GM21717 (cell line): ENCODE measurements around the gene TFDP2.
"Not testable (repeated sequence)": the region's sequence is repeated elsewhere in the genome, so short reads cannot be mapped to it uniquely, and the experiment has no call there.

Experiments
- ATAC-seq: cut with Tn5 transposase; IDR thresholded peaks from one replicate; pipeline ENCODE4 v1.9.1; 2021; ENCODE audit warnings: mild to moderate bottlenecking, moderate library complexity; ENCODE audit not compliant: unreplicated experiment

Gene TFDP2

GRCh38 chr3:142075656-142076055 lies 73.7 kb downstream of the TFDP2 start:
- not testable (repeated sequence) for ATAC-seq

GRCh38 chr3:142072816-142073215 lies 76.5 kb downstream of the TFDP2 start:
- no peak for ATAC-seq

- no peak for ATAC-seq
These were observed 83.4 kb downstream of the TFDP2 start for GRCh38 chr3:142065932-142066331.

GRCh38 chr3:142065344-142065743 lies 84.0 kb downstream of the TFDP2 start:
- no peak for ATAC-seq

- no peak for ATAC-seq
These were observed 84.9 kb downstream of the TFDP2 start for GRCh38 chr3:142064454-142064853.

GRCh38 chr3:142057331-142057725 lies 92.0 kb downstream of the TFDP2 start:
- no peak for ATAC-seq

- no peak for ATAC-seq
These were observed 92.6 kb downstream of the TFDP2 start for GRCh38 chr3:142056656-142057330.

GRCh38 chr3:142053835-142054234 lies 95.5 kb downstream of the TFDP2 start:
- ATAC-seq: no peak

GRCh38 chr3:142053244-142053643 lies 96.1 kb downstream of the TFDP2 start:
- no peak for ATAC-seq

- no peak for ATAC-seq
These were observed 98.0 kb downstream of the TFDP2 start for GRCh38 chr3:142051351-142051750.

- no peak for ATAC-seq
These were observed 102.3 kb downstream of the TFDP2 start for GRCh38 chr3:142047021-142047369.

- ATAC-seq: no peak
These were observed 102.9 kb downstream of the TFDP2 start for GRCh38 chr3:142046320-142047020.

GRCh38 chr3:142040941-142041491 lies 108.3 kb downstream of the TFDP2 start:
- ATAC-seq: no peak

GRCh38 chr3:142035308-142035922 lies 113.9 kb downstream of the TFDP2 start:
- ATAC-seq: no peak

GRCh38 chr3:142033292-142033691 lies 116.1 kb downstream of the TFDP2 start:
- ATAC-seq: no peak

GRCh38 chr3:142031575-142031974 lies 117.8 kb downstream of the TFDP2 start:
- ATAC-seq: no peak

- no peak for ATAC-seq
These were observed 119.6 kb downstream of the TFDP2 start for GRCh38 chr3:142029791-142030190.

GRCh38 chr3:142029052-142029642 lies 120.2 kb downstream of the TFDP2 start:
- ATAC-seq: no peak

- peak; percentile 54 for ATAC-seq
These were observed 121.0 kb downstream of the TFDP2 start for GRCh38 chr3:142028243-142028777.

- ATAC-seq: peak; percentile 62
These were observed 121.6 kb downstream of the TFDP2 start for GRCh38 chr3:142027735-142028134.

- ATAC-seq: no peak
These were observed 122.0 kb downstream of the TFDP2 start for GRCh38 chr3:142027300-142027699.
